ENCODE measurements around the gene KLF8.
"Not testable (repeated sequence)": the region's sequence is repeated elsewhere in the genome, so short reads cannot be mapped to it uniquely, and the experiment has no call there.

GRCh38 chrX:56206945-56207344, 25.2 kb upstream of the KLF8 start:
- TF ChIP-seq CTCF (IDR thresholded peaks at IDR 0.05); ZFX (IDR thresholded peaks at IDR 0.05; ENCODE audit: borderline replicate concordance): not testable (repeated sequence)
